H9 (cell line): ENCODE measurements around the gene KIF2C. TPM values are rescaled to one million over a fixed set of nuclear protein-coding genes. Genes with fewer than 3 reads are reported as not detected.

Experiments used
- DNase-seq: peaks from one replicate; pipeline ENCODE4 v3.0.0-alpha.2; 2017
- H2AFZ ChIP-seq: one replicate; pipeline ENCODE4 v1.6.1; 2013; ENCODE audit warnings: mild to moderate bottlenecking, low read length, control low read depth, moderate library complexity
- H2AK5ac ChIP-seq: 2 replicates; pipeline ENCODE4 v1.6.1; 2013; ENCODE audit warnings: low read length, control low read depth, mixed read lengths; ENCODE audit not compliant: insufficient read length
- H2BK120ac ChIP-seq: one replicate; pipeline ENCODE4 v1.6.1; 2013; ENCODE audit warnings: low read depth, mild to moderate bottlenecking, low read length, control low read depth, inconsistent platforms; ENCODE audit not compliant: poor library complexity, severe bottlenecking
- H2BK12ac ChIP-seq: 2 replicates; pipeline ENCODE4 v1.6.1; 2013; ENCODE audit warnings: low read length, control low read depth, mixed read lengths, low read depth; ENCODE audit not compliant: insufficient read length
- H2BK15ac ChIP-seq: 2 replicates; pipeline ENCODE4 v1.6.1; 2013; ENCODE audit warnings: low read depth, low read length, control low read depth
- H2BK20ac ChIP-seq: one replicate; pipeline ENCODE4 v1.6.1; 2013; ENCODE audit warnings: low read depth, mild to moderate bottlenecking, low read length, control low read depth, inconsistent platforms; ENCODE audit not compliant: poor library complexity, severe bottlenecking
- H2BK5ac ChIP-seq: 2 replicates; pipeline ENCODE4 v1.6.1; 2013; ENCODE audit warnings: low read length, control low read depth, mixed read lengths; ENCODE audit not compliant: insufficient read length
- H3K14ac ChIP-seq: 2 replicates; pipeline ENCODE4 v1.6.1; 2013; ENCODE audit warnings: low read length, control low read depth; ENCODE audit not compliant: insufficient read depth
- H3K18ac ChIP-seq: 2 replicates; pipeline ENCODE4 v1.6.1; 2013; ENCODE audit warnings: low read depth, mild to moderate bottlenecking, mixed read lengths, low read length, control low read depth; ENCODE audit not compliant: insufficient read length
- H3K23ac ChIP-seq: 2 replicates; pipeline ENCODE4 v1.6.1; 2013; ENCODE audit warnings: low read length, control low read depth, mixed read lengths, low read depth; ENCODE audit not compliant: insufficient read length
- H3K23me2 ChIP-seq: 2 replicates; pipeline ENCODE4 v1.6.1; 2013; ENCODE audit warnings: low read depth, mild to moderate bottlenecking, mixed read lengths, low read length, control low read depth; ENCODE audit not compliant: insufficient read length, poor library complexity, severe bottlenecking
- H3K27ac ChIP-seq: 2 replicates; pipeline ENCODE4 v1.5.1; 2013; ENCODE audit warnings: low read length, control low read depth, mixed read lengths, low read depth; ENCODE audit not compliant: insufficient read length
- H3K27me3 ChIP-seq: 2 replicates; pipeline ENCODE4 v1.6.1; 2013; ENCODE audit warnings: low read length, control low read depth, inconsistent platforms; ENCODE audit not compliant: insufficient read depth
- H3K4ac ChIP-seq: 2 replicates; pipeline ENCODE4 v1.6.1; 2013; ENCODE audit warnings: low read depth, mild to moderate bottlenecking, control low read depth, inconsistent platforms, low read length, moderate library complexity
- H3K4me1 ChIP-seq: 2 replicates; pipeline ENCODE4 v1.6.1; 2013; ENCODE audit warnings: low read length, control low read depth, inconsistent platforms; ENCODE audit not compliant: insufficient read depth
- H3K4me2 ChIP-seq: 2 replicates; pipeline ENCODE4 v1.6.1; 2013; ENCODE audit warnings: low read length, control low read depth, mixed read lengths; ENCODE audit not compliant: insufficient read length, insufficient read depth
- H3K56ac ChIP-seq: 2 replicates; pipeline ENCODE4 v1.6.1; 2013; ENCODE audit warnings: low read depth, mild to moderate bottlenecking, mixed read lengths, low read length, control low read depth; ENCODE audit not compliant: insufficient read length
- H3K79me1 ChIP-seq: 2 replicates; pipeline ENCODE4 v1.6.1; 2013; ENCODE audit warnings: low read depth, mild to moderate bottlenecking, moderate library complexity, low read length, control low read depth, inconsistent platforms; ENCODE audit not compliant: insufficient read depth, poor library complexity, severe bottlenecking
- H3K79me2 ChIP-seq: 2 replicates; pipeline ENCODE4 v1.6.1; 2013; ENCODE audit warnings: low read length, control low read depth, inconsistent platforms; ENCODE audit not compliant: insufficient read depth
- H3K9ac ChIP-seq: 2 replicates; pipeline ENCODE4 v1.6.1; 2013; ENCODE audit warnings: low read length, control low read depth, mixed read lengths; ENCODE audit not compliant: insufficient read length; ENCODE audit errors: extremely low read depth
- H3K9me3 ChIP-seq: one replicate; pipeline ENCODE4 v1.6.1; 2013; ENCODE audit warnings: low read depth, low read length, inconsistent platforms; ENCODE audit not compliant: control insufficient read depth
- H3T11ph ChIP-seq: one replicate; pipeline ENCODE4 v1.6.1; 2013; ENCODE audit warnings: mild to moderate bottlenecking, low read length, control low read depth, inconsistent platforms
- H4K20me1 ChIP-seq: one replicate; pipeline ENCODE4 v1.6.1; 2013; ENCODE audit not compliant: control insufficient read depth, insufficient read length, insufficient read depth
- H4K5ac ChIP-seq: 2 replicates; pipeline ENCODE4 v1.6.1; 2013; ENCODE audit warnings: low read depth, mild to moderate bottlenecking, mixed read lengths, low read length, control low read depth; ENCODE audit not compliant: insufficient read length
- H4K8ac ChIP-seq: replicated peaks from 2 replicates; pipeline ENCODE4 v1.6.1; 2013; ENCODE audit warnings: low read length, control low read depth, mixed read lengths, low read depth; ENCODE audit not compliant: insufficient read length
- H4K91ac ChIP-seq: 2 replicates; pipeline ENCODE4 v1.6.1; 2013; ENCODE audit warnings: low read depth, mild to moderate bottlenecking, moderate library complexity, mixed read lengths, low read length, control low read depth; ENCODE audit not compliant: insufficient read length
- H3K27ac Mint-ChIP-seq, 3 experiments: 2 replicates in 2 of 3; 3 replicates in 1 of 3; pipeline ENCODE4 v1.8.0; 2020 to 2021; ENCODE audit warnings: mixed read lengths in 3 of 3, mild to moderate bottlenecking in 1 of 3, moderate library complexity in 1 of 3
- H3K27me3 Mint-ChIP-seq: 2 replicates; pipeline ENCODE4 v1.8.0; 2021; ENCODE audit warnings: low read depth, mild to moderate bottlenecking, moderate library complexity, mixed read lengths
- H3K36me3 Mint-ChIP-seq, 3 experiments: 2 replicates in 2 of 3; 3 replicates in 1 of 3; pipeline ENCODE4 v1.8.0; 2020 to 2021; ENCODE audit warnings: low read depth in 3 of 3, mixed read lengths in 3 of 3; ENCODE audit not compliant: insufficient read depth in 1 of 3
- H3K4me1 Mint-ChIP-seq, 2 experiments: 2 replicates each; pipeline ENCODE4 v1.8.0; 2020; ENCODE audit warnings: mixed read lengths in 2 of 2
- H3K4me3 Mint-ChIP-seq, 2 experiments: 2 replicates in 1 of 2; 3 replicates in 1 of 2; pipeline ENCODE4 v1.8.0; 2020 to 2021; ENCODE audit warnings: mild to moderate bottlenecking in 2 of 2, mixed read lengths in 2 of 2, moderate library complexity in 1 of 2
- H3K9me3 Mint-ChIP-seq, 2 experiments: 2 replicates in 1 of 2; 3 replicates in 1 of 2; pipeline ENCODE4 v1.8.0; 2020; ENCODE audit warnings: mild to moderate bottlenecking in 2 of 2, mixed read lengths in 2 of 2, moderate library complexity in 1 of 2
- CTCF ChIP-seq: fragments of 200-600 bp; sonication (generic); conservative IDR thresholded peaks from 3 replicates; pipeline ENCODE4 v1.8.0; 2021; ENCODE audit warnings: antibody characterized with exemption, mild to moderate bottlenecking
- whole genome bisulfite sequencing: extraction: QIAGEN DNeasy Blood & Tissue Kit; methylation state at CpG from one replicate; pipeline ENCODE4 v1.1.7; 2013; ENCODE audit warnings: missing lambda C conversion rate, low lambda C conversion rate, mixed read lengths; ENCODE audit not compliant: insufficient read length; ENCODE audit errors: extremely low coverage; 5-methylcytosine and 5-hydroxymethylcytosine counted together
- total RNA-seq: library from RNA; stranded (reverse); gene quantifications from 2 replicates; pipeline ENCODE4 v1.2.1, GENCODE V29; 2021

The KIF2C gene
- total RNA-seq, 1 experiment from 2014 or later, result 73.1 TPM

- H3K9ac ChIP-seq, result no peak overlapping the region
These were observed 46.0 kb downstream of the KIF2C start for GRCh38 chr1:44785501-44786137.

More at GRCh38 chr1:44785501-44786137, 46.0 kb downstream of the KIF2C start:
- Histone ChIP-seq H3K4me1 (no peaks in the 10 kb centered on the region), H2BK5ac (no peak overlapping the region), H2BK15ac (no peak overlapping the region), H3K27ac (no peak overlapping the region), H3K18ac (peak overlapping the region; percentile 58), H2BK20ac (no peak overlapping the region), H2BK12ac (no peak overlapping the region), H2BK120ac (no peak overlapping the region), H3K23me2 (peaks cover 9% of the 10 kb centered on the region), H4K8ac (no peak overlapping the region), H4K5ac (no peak overlapping the region), H3K4ac (no peak overlapping the region), H3K14ac (no peak overlapping the region; the same call in 1 of the 2 replicates), H3K23ac (no peak overlapping the region), H3K79me2 (no peaks in the 10 kb centered on the region), H4K20me1 (no peaks in the 10 kb centered on the region), H2AFZ (no peak overlapping the region), H3K9me3 (no peaks in the 10 kb centered on the region), H4K91ac (no peak overlapping the region), H3K4me2 (peak overlapping the region; percentile 51), H2AK5ac (no peak overlapping the region), H3T11ph (no peak overlapping the region), H3K56ac (no peak overlapping the region), H3K79me1 (no peaks in the 10 kb centered on the region), H3K27me3 (no peaks in the 10 kb centered on the region)
- Mint-ChIP-seq H3K9me3 (no peaks in the 10 kb centered on the region; a peak in 1 of 5 replicates), H3K4me1 (peaks cover 26 to 36% of the 10 kb centered on the region in 2 experiments), H3K36me3 (peaks cover 0 to 18% (median 5%) of the 10 kb centered on the region in 3 experiments; a peak in 5 of 7 replicates), H3K27ac (no peak overlapping the region), H3K4me3 (peak overlapping the region; percentile 62 to 76; a peak in 4 of 5 replicates), H3K27me3 (peaks cover 12% of the 10 kb centered on the region)
- TF ChIP-seq CTCF, result no peak
- DNase-seq, result no peak
- no CpG with 5 or more reads among the region's 11 CpGs for whole genome bisulfite sequencing
